ENCODE results near the gene TLCD3B.
"Not testable (repeated sequence)": the region's sequence is repeated elsewhere in the genome, so short reads cannot be mapped to it uniquely, and the experiment has no call there.

Gene TLCD3B

DNA sequence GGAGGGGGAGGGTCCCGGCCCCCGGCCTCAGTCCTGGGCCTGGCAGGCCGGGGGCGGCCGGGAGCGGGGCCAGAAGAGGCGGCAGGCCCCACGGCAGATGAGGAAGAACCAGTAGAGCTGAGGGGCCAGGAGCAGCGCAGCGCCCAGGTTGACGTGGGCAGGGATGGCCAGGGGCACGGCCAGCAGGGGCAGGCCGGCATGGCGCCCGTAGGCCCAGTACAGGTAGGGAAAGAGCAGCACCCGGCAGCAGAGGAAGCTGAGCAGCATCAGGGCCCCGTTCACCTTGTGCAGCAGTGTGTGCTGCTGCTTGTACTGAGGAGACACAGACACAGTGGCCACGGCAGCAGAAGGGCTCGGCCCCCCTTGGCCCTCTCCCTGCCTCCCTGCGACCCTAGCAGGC is 5.9 kb downstream of the TLCD3B start:
- no peak for DNase-seq

DNA sequence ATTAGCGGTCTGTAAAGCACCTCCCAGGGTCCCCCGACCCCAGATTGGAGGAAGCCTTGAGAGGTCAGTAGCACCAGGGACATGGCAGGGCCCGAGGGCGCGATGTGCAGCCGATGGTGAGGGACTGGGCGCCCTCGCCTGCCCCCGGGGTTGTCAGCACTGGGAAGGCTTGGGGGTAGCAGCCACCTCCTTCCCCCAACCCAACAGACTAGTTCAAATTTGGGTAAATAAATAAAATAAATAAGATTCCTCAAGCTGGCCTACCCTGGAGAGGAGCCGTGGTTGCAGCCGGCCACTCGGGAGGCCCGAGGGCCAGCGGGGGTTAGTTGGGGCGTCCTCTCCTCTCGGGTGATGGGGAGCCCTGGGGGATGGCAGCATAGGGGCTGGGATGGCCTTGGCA is 6.6 kb downstream of the TLCD3B start:
- no peak for DNase-seq

DNA sequence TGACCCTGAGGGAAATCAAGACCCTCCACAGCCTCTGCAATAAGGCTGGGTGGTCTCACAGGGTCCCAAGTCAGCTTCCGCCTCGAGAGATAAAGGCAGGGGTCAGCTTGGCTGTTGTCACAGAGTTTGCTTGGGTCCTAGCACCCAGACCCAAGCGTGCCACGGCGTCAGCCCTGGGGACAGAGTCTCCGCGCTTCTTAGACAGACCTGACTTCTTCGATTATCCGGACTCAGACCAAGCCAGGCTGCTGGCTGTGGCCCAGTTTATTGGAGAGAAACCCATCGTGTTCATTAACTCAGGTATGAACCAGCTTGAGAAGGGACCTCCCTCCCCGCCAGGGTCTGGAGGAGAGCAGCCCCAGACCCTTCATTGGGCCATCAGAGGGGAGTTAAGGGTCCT is 7.5 kb downstream of the TLCD3B start:
- no peak for DNase-seq

DNA sequence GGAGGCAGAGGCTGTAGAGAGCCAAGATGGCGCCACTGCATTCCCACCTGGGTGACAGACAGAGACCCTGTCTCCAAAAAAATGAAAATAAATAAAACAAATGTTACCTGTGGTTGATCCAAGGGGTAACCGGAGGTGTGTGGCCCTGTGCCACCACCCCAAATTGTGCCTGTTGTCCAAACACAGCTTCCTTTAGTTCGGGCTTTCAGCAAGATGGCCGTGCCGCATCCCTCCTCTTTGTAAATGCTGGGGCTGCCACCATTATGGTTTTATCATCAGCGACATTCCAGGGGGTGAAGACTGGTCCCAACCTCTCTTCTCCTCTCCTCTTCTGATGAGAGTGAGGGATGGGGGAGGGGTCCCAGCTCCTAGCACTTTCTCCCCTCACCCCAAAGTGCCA is 8.2 kb downstream of the TLCD3B start, which contains the start of gene C16orf92:
Gene C16orf92, plus strand, starts transcription at position 312 of the 400 bp plus-strand sequence. CDS start 143 bp downstream, outside the sequence.
- DNase-seq: no peak

DNA sequence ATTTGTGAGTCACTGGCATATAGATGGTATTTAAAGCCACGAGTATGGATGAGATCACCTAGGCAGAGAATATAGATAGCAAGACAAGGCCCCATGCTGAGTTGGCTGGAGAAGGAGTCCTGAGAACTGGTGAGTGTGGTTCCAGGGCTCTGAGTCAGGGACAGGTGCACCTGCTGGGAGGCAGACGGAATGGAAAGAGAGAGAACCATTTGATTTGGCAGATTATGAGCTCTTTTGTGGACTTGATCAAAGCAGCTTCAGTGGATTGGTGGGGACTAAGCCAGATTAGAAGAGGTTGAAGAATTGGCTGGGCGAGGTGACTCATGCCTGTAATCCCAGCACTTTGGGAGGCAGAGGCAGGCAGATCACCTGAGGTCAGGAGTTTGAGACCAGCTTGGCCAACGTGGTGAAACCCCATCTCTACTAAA is 12.3 kb downstream of the TLCD3B start:
- DNase-seq: no peak

DNA sequence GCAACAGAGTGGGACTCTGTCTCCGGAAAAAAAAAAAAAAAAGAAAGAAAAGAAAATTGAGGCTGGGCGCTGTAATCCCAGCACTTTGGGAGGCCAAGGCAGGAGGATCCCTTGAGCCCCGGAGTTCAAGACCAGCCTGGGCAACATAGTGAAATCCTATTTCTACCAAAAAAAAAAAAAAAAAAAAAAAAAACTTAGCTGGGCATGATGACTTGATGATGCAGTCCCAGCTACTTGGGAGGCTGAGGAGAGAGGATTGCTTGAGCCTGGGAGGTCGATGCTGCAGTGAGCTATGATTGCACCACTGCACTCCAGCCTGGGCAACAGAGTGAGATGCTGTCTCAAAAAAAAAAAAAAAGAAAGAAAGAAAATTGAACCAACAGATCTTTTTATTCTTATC is 13.1 kb downstream of the TLCD3B start:
- not testable (repeated sequence) for DNase-seq

DNA sequence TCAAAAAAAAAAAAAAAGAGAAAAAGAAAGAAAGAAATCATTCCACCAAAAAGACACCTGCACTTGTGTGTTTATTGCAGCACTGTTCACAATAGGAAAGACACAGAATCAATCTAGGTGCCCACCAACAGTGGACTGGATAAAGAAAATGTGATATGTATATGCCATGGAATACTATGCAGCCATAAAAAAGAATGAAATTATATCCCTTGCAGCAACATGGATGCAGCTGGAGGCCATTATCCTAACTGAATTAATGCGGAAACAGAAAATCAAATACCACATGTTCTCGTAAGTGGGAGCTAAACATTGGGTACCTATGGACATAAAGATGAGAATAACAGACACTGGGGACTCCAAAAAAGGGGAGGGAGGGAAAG is 13.8 kb downstream of the TLCD3B start:
- no peak for DNase-seq

DNA sequence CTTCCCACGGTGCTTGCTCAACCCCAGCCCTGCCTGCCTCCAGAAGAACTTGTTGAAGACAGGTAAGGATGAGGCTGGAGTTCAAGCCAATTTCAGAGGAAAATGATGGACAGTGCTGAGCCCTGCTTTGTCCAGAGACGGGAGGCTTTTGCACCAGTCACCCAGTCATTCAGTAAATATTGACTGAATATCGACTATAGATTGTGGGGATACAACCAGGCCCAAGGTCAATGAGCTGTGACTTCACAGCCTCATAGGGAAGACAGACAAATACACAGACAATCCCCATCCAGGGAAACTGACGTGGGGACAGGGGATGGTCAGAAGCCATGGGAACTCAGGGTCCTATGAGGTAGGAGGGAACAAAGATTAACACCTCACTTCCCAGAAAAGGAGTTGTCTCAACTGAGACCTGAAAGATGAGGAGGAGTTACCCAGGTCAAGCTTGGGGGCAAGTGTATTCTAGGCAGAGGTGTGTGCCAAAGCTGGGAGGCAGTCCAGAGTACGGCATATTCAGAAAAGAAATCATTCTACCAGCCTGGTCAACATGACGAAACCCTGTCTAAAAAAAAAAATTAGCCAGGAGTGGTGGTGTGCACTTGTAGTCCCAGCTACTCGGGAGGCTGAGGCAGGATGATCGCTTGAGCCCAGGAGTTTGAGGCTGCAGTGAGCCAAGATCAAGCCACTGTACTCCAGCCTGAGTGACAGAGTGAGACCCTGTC is 14.4 kb downstream of the TLCD3B start:
- DNase-seq: no peak

DNA sequence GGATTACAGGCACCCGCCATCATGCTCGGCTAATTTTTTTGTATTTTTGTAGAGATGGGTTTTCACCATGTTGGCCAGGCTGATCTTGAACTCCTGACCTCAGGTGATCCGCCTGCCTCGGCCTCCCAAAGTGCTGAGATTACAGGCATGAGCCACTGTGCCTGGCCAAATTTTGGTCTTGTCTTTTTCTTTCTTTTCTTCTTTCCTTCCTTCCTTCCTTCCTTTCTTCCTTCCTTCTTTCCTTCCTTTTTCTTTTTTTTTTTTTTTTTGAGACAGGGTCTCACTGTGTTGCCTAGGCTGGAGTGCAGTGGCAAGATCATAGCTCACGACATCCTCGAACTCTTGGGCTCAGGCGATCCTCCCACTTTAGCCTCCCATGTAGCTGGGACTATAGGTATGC is 15.6 kb downstream of the TLCD3B start:
- DNase-seq: not testable (repeated sequence)

DNA sequence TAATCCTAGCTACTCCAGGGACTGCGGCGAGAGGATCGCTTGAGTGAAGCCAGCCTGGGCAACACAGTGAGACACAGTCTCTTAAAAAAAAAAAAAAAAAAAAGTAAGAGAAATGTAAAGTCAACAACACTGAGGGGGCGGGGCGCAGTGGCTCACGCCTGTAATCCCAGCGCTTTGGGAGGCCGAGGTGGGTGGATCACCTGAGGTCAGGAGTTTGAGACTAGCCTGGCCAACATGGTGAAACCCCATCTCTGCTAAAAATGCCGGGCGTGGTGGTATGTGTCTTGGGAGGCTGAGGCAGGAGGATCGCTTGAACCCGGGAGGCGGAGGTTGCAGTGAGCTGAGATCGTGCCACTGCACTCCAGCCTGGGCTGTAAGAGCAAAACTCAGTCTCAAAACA is 18.5 kb downstream of the TLCD3B start:
- not testable (repeated sequence) for DNase-seq

DNA sequence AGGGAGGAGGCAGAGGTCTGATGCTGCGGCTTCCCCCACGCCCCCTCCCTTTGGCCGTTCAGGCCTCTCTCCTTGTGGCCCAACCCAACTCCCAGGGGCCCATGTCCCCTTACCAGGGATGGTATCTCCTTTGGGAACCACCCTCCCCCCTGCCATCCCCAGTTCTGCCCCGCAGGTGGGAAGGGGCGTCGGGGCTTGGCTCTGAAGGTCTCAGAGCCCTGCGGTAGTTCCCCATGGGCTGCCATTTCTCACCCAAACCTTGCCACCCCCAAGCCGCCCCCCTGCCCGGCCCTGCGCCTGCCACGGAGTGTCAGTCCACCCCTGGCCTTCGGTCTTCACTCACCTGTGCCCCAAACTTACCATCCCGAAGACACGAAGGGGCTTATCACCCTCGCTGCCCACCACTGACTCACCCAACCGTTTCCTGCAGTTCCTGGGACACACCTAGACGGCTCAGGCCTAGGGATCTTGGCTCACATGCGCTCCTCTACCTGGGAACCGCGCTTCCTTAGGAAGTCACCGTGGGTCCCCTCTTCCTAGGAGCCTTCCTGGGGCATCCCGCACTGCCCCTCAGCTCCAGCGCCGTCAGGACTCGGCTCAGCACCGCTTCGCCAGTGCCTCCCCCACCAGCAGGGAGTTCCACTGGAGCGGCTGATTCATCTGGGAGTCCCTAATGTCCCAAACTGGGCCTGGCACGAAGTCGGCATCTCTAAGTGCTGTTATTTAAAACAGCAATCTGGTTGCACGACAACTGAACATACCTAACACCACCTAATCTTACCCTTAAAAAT is 19.2 kb downstream of the TLCD3B start:
- no peak for DNase-seq

DNA sequence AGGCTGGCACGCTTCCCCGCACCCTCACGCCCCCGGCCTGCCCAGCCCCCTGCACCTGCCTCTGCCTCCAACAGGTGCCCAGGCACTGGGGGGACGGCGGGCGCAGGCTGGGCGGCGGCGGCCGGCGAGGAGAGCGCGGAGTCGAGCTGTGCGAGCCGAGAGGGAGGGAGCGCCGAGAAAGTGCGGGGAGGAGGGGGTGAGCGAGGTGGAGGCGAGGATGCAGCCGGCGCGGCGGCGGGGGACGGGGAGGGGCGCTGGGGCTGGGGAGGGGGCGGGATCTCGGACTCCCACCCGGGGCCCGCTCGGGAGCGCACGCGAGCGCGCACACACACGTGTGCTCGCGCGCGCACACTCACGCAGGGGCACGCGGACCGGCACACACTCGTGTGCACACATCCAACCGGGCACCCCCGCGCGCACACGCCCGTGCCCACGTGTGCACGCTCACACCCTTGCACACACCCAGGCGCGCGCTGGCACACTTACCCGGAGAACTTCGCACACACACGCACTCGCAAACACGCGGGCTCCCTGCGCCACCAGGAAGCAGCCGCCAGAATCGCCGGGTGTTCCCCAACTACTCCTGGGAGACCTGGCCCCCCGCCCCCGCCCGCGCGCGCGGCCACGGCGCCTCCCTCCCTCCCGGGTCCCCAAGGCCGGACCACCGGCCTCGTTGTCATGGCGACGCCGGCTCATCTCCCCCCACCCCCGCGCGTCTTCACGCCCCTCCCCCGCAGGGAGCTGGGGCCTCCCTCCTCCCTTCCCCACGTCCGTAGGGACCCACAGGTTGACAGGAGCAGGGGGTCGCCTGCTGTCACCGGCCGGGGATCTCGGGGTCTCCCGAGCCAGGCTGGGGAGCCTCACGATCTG is 20.0 kb downstream of the TLCD3B start, which contains the start of gene DOC2A:
Gene DOC2A, minus strand, starts transcription at position 184 of the 870 bp plus-strand sequence. CDS start 805 bp downstream, outside the sequence.
- DNase-seq: peak; percentile 43

DNA sequence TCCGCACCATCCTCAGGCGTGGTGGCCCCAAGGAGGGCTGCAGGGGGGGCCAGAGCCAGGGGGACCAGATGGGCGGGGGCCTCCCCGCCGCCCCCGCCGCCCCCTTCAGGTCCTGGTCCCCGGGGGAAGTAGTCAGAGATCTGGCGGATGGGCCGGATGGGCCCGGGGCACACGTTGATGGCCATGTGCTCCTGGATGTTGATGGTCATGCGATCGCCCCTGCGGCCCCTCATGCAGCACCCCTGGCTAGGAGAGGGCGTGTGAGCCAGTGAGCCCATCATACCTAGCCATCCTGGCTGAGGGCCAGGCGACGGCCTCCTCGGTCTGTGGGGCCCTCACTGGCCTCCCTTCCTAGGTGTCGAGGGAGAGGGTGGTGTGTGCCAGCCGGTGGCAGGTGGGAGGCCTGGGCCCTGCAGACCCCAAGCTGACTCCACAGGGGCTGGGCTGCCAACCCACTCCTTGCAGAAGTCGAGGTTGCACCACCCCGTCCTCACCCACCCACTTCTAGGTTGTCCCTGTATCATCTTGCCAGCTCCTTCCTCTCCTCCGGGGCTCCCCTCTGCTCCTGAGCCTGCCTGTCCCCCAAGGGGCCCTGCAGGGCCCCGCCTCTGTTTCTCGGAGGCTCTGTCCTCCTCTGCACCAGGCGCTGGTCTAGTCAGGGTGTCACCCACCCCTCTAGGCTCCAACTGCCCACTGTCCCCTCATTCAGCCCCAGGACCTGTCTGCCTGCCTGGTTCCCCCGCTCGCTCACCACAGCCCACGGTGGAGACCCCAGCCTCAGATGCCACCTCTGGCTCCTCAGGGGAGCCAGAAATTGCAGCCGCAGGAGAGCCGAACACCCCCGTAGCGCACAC is 20.9 kb downstream of the TLCD3B start:
- DNase-seq: no peak

DNA sequence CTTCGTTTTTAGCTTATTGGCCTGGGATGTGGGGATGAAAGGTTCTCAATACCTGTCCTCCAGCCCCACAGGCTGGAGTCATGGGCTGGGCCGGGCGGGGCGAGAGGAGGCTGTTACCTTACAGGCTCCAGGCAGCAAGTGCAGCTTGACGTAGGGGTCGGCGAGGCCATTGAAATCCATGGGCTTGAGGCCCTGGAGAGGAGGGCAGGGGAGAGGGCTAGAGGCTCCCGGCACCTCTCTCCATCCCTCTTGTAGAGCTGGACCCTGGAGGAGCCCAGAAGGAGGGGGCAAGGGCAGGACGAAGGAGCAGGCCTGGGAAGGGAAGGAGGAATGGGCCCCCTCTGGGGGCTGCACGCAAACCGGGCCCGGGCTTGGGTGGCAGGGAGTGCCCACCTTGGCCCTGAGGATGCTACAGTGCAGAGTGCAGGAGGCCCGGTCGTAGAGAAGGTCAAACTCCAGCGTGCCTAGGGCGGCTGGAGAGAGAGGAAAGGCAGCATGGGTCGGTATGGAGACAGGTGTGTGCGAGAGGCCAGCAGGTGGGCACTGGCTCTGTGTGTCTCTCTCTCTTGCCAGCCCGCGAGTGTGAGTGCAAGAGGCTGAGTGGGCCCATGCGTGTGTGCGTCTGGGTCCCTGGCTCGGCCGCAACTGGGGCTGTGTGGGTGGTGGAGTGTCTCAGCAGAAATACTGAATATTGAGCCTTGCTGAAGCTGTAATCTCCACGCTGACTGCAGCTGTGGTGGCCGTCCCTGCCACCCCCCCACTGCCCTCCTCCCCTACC is 21.8 kb downstream of the TLCD3B start:
- DNase-seq: no peak

DNA sequence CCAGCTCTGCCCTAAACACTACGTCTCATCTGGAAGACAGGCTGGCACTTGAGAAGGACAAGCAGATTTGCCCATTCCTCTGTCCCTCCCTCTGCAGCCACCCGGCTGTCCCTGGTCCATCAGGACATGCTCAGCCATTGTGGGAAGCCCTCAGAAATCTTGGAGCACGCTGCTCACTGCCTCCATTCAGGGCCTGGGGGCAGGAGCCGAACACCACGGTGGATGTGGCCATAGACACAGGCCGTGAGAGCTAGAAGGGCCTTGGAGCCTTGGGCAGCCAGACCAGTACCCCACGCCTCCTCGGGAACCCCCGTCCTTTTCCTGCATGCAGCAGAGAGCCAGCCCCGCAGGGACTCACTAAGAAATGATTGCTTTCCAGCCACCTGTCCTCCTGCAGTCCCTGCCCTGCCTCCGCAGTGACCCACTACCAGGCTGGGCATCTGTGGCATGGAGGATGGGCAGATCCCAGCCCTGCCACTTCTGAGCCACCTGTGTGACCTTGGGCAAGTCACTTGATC is 23.6 kb downstream of the TLCD3B start:
- DNase-seq: no peak

DNA sequence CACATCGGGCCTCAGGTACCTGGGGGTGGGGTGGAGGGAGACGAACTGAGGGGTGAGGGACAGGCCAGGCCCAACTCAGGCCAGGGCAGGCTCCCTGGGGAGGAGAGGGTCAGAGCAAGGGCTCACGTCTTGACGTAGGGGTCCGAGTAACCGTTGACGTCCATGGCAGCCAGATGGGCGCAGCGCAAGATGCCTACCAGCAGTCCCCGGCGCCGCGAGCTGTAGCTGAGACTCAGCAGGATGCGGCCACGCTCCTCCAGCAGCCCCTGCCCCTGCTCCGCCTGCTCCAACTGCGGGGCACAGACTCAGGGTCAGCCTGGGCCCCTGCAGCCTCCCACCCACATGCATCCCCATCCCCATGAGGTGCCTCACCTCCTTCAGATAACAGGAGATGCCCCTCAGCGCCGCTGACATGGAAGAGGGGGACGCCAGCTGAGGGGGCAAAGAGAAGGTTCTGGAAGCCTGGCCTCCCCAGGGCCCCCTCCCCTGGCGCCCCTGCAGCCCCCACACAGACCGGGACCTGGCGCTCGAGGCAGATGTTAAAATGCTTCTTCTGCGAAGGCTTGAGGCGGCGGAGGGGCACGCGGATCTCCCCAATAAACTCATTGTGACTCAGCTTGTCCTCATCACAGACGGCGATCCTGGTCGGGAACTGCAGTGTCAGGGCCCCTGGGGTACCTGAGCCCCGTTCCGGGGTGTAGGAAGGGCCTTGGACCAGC is 24.3 kb downstream of the TLCD3B start:
- DNase-seq: no peak

DNA sequence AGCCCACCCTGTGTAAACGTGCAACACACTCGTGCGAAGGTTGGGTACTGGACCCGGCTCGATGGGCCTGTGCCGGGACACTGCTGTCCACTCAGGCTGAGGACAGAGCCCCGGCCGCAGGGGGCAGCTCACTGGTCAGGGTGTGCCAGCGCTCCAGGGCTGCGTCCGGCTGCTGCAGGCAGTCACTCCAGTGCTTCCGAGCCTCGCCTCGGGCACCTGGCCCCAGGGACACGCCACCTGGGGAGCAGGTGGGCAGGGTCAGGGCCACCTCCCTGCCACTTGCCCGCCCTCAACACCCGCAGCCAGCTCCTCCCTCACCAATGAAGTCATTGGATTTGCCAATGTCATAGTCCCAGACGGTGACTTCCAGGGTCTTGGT is 25.0 kb downstream of the TLCD3B start:
- no peak for DNase-seq

DNA sequence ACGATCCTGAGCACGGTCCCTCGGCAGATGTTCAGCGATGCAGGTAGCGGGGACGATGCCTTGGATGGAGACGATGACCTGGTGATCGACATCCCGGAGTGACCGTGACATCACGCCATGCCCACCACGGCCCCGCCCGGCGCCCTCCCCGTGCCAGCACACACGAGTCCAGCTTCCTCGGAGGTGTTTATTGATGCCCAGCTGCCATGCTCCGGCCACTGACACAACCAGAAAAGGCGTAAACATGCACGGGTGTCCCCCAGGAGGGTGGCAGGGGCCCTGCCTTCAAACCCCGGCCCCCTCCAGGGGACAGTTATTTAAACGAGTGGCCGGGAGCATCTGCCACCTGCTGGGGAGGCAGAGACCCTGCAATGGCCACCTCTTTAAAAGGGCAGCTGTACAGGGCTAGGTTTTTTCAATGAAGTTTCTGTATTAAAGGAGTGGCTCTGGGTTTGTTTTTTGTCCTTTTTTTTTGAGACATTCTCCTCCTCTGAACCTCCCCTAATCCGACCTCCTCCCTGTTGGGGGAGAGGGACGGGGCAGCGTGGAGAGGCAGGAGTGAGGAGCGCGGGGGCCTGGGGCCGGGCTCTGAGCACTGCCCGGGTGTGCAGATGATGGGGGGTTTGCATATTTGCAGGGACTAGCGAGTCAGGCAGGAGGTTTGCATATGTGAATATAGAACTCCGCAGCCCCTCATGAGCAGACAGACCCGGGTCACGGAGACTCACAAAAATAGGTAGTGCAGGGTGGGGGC is 25.6 kb downstream of the TLCD3B start:
- DNase-seq: peak; percentile 56

DNA sequence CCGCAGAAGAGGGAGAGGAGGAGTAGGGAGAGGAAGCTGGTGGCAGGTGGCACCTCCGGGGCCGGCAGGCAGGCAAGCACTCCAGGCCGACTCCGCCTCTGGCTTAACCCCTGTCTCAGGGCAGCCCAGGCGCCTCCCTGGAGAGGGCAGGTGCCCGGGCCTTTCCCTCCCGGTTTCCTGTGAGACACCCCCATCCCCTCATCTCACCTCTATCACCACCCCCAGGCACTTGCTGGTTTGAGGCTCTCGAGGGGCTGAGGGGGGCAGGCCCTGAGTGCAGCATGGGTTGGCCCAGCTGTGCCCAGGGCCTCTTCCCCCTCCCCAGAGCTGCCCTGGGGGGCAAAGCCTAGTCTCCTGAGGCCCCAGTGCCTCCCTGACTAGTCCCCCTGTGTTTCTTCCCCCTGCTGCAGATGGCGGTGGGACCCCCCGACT is 26.2 kb downstream of the TLCD3B start:
- no peak for DNase-seq

DNA sequence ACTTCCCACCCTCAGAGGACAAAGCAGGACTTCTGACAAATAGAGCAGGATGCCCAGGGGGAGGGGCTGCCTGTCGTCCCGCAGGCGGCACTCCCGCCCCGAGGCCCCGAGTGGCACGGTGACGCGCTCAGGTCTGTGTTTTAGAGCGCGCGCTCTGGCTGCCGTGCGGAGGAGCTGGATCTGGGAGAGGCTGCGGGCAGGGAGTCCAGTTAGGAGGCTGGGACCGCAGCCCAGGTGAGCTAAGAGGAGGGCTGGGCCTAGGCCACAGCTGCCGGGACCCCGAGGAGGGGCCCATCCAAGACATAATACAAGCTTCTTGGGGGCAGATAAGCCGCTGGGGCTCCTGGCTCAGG is 26.7 kb downstream of the TLCD3B start:
- no peak for DNase-seq
